CD4-positive, CD25-positive, alpha-beta regulatory T cell (primary cell): ENCODE data around the gene PPP1R13B. TPM values are rescaled to one million over a fixed set of nuclear protein-coding genes. Genes with fewer than 3 reads are reported as not detected.

Source experiments
- ATAC-seq, 2 donors: fragments of 150-1000 bp; cut with Tn5 transposase; one replicate each; pipeline ENCODE4 v1.10.0; 2021; ENCODE audit warnings: low read depth in 2 of 2, moderate number of reproducible peaks in 2 of 2, moderate library complexity in 1 of 2
- DNase-seq, 3 donors: peaks; one replicate each; pipeline versions ENCODE4 v3.0.0 to v3.0.0-alpha.2; 2012 to 2022; ENCODE audit warnings: mixed read lengths in 1 of 3
- H3K27ac ChIP-seq: one replicate; pipeline ENCODE4 v1.7.0; 2013; ENCODE audit warnings: mild to moderate bottlenecking, low read length; ENCODE audit not compliant: insufficient read depth, poor library complexity, severe bottlenecking
- H3K27me3 ChIP-seq: one replicate; pipeline ENCODE4 v1.7.0; 2013; ENCODE audit warnings: low read length; ENCODE audit not compliant: control insufficient read depth, insufficient read depth
- H3K36me3 ChIP-seq: one replicate; pipeline ENCODE4 v1.7.0; 2013; ENCODE audit warnings: mild to moderate bottlenecking, low read length, moderate library complexity; ENCODE audit not compliant: control insufficient read depth, insufficient read depth
- H3K4me1 ChIP-seq: 2 replicates; pipeline ENCODE4 v1.7.0; 2013; ENCODE audit warnings: mild to moderate bottlenecking, low read length; ENCODE audit not compliant: insufficient read depth, control insufficient read depth, poor library complexity, severe bottlenecking
- H3K4me3 ChIP-seq: one replicate; pipeline ENCODE4 v1.7.0; 2013; ENCODE audit warnings: low read depth, mild to moderate bottlenecking, low read length, moderate library complexity
- H3K9me3 ChIP-seq, 2 experiments: 1 replicate in 1 of 2; 2 replicates in 1 of 2; pipeline ENCODE4 v1.7.0; 2013; ENCODE audit warnings: low read length in 2 of 2, mild to moderate bottlenecking in 1 of 2, moderate library complexity in 1 of 2; ENCODE audit not compliant: control insufficient read depth in 2 of 2
- H3K27ac Mint-ChIP-seq, 3 donors: one replicate each; pipeline ENCODE4 v1.8.0; 2020 to 2022; ENCODE audit warnings: mild to moderate bottlenecking in 3 of 3, mixed read lengths in 3 of 3, moderate library complexity in 2 of 3
- H3K27me3 Mint-ChIP-seq: one replicate; pipeline ENCODE4 v1.8.0; 2022; ENCODE audit warnings: mild to moderate bottlenecking, mixed read lengths
- H3K36me3 Mint-ChIP-seq: one replicate; pipeline ENCODE4 v1.8.0; 2020; ENCODE audit warnings: mixed read lengths
- H3K4me1 Mint-ChIP-seq, 4 donors: one replicate each; pipeline ENCODE4 v1.8.0; 2020 to 2022; ENCODE audit warnings: mixed read lengths in 4 of 4, mild to moderate bottlenecking in 1 of 4
- H3K4me3 Mint-ChIP-seq, 4 donors: one replicate each; pipeline ENCODE4 v1.8.0; 2020 to 2022; ENCODE audit warnings: mild to moderate bottlenecking in 4 of 4, mixed read lengths in 4 of 4, moderate library complexity in 3 of 4
- H3K9me3 Mint-ChIP-seq, 7 donors: one replicate each; pipeline ENCODE4 v1.8.0; 2020 to 2022; ENCODE audit warnings: mixed read lengths in 7 of 7, mild to moderate bottlenecking in 3 of 7, moderate library complexity in 2 of 7
- polyA plus RNA-seq, 4 donors: library from polyadenylated mRNA; unstranded; fragments of 300-500 nt; fragmentation: Illumina TruSeq; gene quantifications; one replicate each; pipeline ENCODE4 v1.2.3, GENCODE V29; 2021
- total RNA-seq: library from RNA; stranded (reverse); gene quantifications from one replicate; pipeline ENCODE4 v1.2.3, GENCODE V29; 2022

PPP1R13B gene
- total and polyA plus RNA-seq, 5 donors from 2014 or later, result 1.5 to 21.5 (median 3.0) TPM

- no peak overlapping the region for H3K27ac ChIP-seq
- H3K36me3 ChIP-seq, result no peaks in the 10 kb centered on the region
- H3K4me1 ChIP-seq, result peaks cover 10% of the 10 kb centered on the region
- no peak for DNase-seq
- Mint-ChIP-seq H3K9me3 (no peaks in the 10 kb centered on the region), H3K4me1 (peaks cover 0 to 10% (median 3%) of the 10 kb centered on the region in 4 donors), H3K27me3 (no peaks in the 10 kb centered on the region), H3K36me3 (no peaks in the 10 kb centered on the region), H3K4me3 (no peak overlapping the region), H3K27ac (no peak overlapping the region)
- no peak overlapping the region for H3K4me3 ChIP-seq
- H3K9me3 ChIP-seq, result no peaks in the 10 kb centered on the region
- ATAC-seq, result no peak
- no peaks in the 10 kb centered on the region for H3K27me3 ChIP-seq
Measured at GRCh38 chr14:103884854-103885253, 37.5 kb upstream of the PPP1R13B start.

GRCh38 chr14:103883263-103883523 lies 35.8 kb upstream of the PPP1R13B start:
- H3K36me3 Mint-ChIP-seq, result no peaks in the 10 kb centered on the region
- no peaks in the 10 kb centered on the region for H3K27me3 Mint-ChIP-seq
- no peak overlapping the region for H3K4me3 ChIP-seq
- no peaks in the 10 kb centered on the region for H3K9me3 Mint-ChIP-seq
- DNase-seq (no peak), ATAC-seq (no peak)
- H3K27ac ChIP-seq, result no peak overlapping the region
- H3K36me3 ChIP-seq, result no peaks in the 10 kb centered on the region
- no peaks in the 10 kb centered on the region for H3K9me3 ChIP-seq
- no peak overlapping the region for H3K27ac Mint-ChIP-seq
- no peak overlapping the region for H3K4me3 Mint-ChIP-seq
- peaks cover 12% of the 10 kb centered on the region for H3K4me1 ChIP-seq
- H3K27me3 ChIP-seq, result no peaks in the 10 kb centered on the region
- H3K4me1 Mint-ChIP-seq, result peaks cover 0 to 12% (median 3%) of the 10 kb centered on the region in 4 donors

GRCh38 chr14:103882503-103883262 lies 35.3 kb upstream of the PPP1R13B start:
- Mint-ChIP-seq H3K36me3 (no peaks in the 10 kb centered on the region), H3K27me3 (no peaks in the 10 kb centered on the region), H3K27ac (no peak overlapping the region), H3K4me3 (no peak overlapping the region), H3K9me3 (no peaks in the 10 kb centered on the region), H3K4me1 (peaks cover 0 to 12% (median 3%) of the 10 kb centered on the region in 4 donors)
- Histone ChIP-seq H3K4me1 (peaks cover 12% of the 10 kb centered on the region), H3K4me3 (no peak overlapping the region), H3K36me3 (no peaks in the 10 kb centered on the region), H3K27me3 (no peaks in the 10 kb centered on the region), H3K27ac (no peak overlapping the region), H3K9me3 (no peaks in the 10 kb centered on the region)
- ATAC-seq (no peak), DNase-seq (no peak)

- Histone ChIP-seq H3K36me3 (no peaks in the 10 kb centered on the region), H3K4me3 (no peak overlapping the region), H3K27me3 (no peaks in the 10 kb centered on the region), H3K4me1 (peaks cover 12% of the 10 kb centered on the region), H3K9me3 (no peaks in the 10 kb centered on the region), H3K27ac (no peak overlapping the region)
- H3K9me3 Mint-ChIP-seq, result no peaks in the 10 kb centered on the region
- no peaks in the 10 kb centered on the region for H3K36me3 Mint-ChIP-seq
- peaks cover 0 to 12% (median 3%) of the 10 kb centered on the region in 4 donors for H3K4me1 Mint-ChIP-seq
- no peak overlapping the region for H3K27ac Mint-ChIP-seq
- no peaks in the 10 kb centered on the region for H3K27me3 Mint-ChIP-seq
- H3K4me3 Mint-ChIP-seq, result no peak overlapping the region
- no peak for DNase-seq
- no peak for ATAC-seq
Measured at GRCh38 chr14:103881268-103882201, 34.2 kb upstream of the PPP1R13B start.

GRCh38 chr14:103880348-103881267 lies 33.2 kb upstream of the PPP1R13B start:
- Histone ChIP-seq H3K27me3 (no peaks in the 10 kb centered on the region), H3K9me3 (no peaks in the 10 kb centered on the region), H3K27ac (no peak overlapping the region), H3K4me1 (peaks cover 12% of the 10 kb centered on the region), H3K36me3 (no peaks in the 10 kb centered on the region), H3K4me3 (peak overlapping the region; percentile 48)
- Mint-ChIP-seq H3K4me3 (peak overlapping the region in 2 of 4 donors; percentile 67 to 70), H3K9me3 (no peaks in the 10 kb centered on the region), H3K36me3 (no peaks in the 10 kb centered on the region), H3K27ac (peak overlapping the region in 1 of 3 donors; percentile 38), H3K4me1 (peaks cover 0 to 12% (median 3%) of the 10 kb centered on the region in 4 donors), H3K27me3 (no peaks in the 10 kb centered on the region)
- no peak for ATAC-seq
- peak in 1 of 3 donors; percentile 13 for DNase-seq

GRCh38 chr14:103879570-103880347 lies 32.4 kb upstream of the PPP1R13B start:
- peak overlapping the region; percentile 48 for H3K4me3 ChIP-seq
- DNase-seq (no peak), ATAC-seq (no peak)
- H3K4me1 Mint-ChIP-seq, result peaks cover 0 to 17% (median 6%) of the 10 kb centered on the region in 4 donors
- H3K27me3 Mint-ChIP-seq, result no peaks in the 10 kb centered on the region
- peak overlapping the region in 2 of 4 donors; percentile 67 to 70 for H3K4me3 Mint-ChIP-seq
- no peaks in the 10 kb centered on the region for H3K9me3 ChIP-seq
- no peaks in the 10 kb centered on the region for H3K9me3 Mint-ChIP-seq
- H3K4me1 ChIP-seq, result peaks cover 12% of the 10 kb centered on the region
- H3K36me3 ChIP-seq, result no peaks in the 10 kb centered on the region
- H3K27ac Mint-ChIP-seq, result peak overlapping the region in 1 of 3 donors; percentile 38
- H3K36me3 Mint-ChIP-seq, result no peaks in the 10 kb centered on the region
- no peak overlapping the region for H3K27ac ChIP-seq
- no peaks in the 10 kb centered on the region for H3K27me3 ChIP-seq
